WTC11 (cell line): ENCODE data around the gene GUCY2D. TPM values are rescaled to one million over a fixed set of nuclear protein-coding genes. Genes with fewer than 3 reads are reported as not detected.

ENCODE experiments used
- ATAC-seq: fragments of 200-7000 bp; cut with Tn5 transposase; 2 replicates; pipeline ENCODE4 v1.10.0; 2021; ENCODE audit warnings: mild to moderate bottlenecking, moderate library complexity
- CTCF ChIA-PET: fragments of 300-600 bp; sonication (Branson Sonifier 250); formaldehyde crosslinking; loops from one replicate; lab custom pipeline; 2021; ENCODE audit warnings: antibody characterized with exemption; lab: Charles Lee
- POLR2A ChIA-PET: fragments of 350-600 bp; sonication (Branson Sonifier 250); formaldehyde crosslinking; loops from one replicate; lab custom pipeline; 2021; ENCODE audit warnings: antibody characterized with exemption; lab: Charles Lee
- DNase-seq: peaks from one replicate; pipeline ENCODE4 v3.0.0; 2021; ENCODE audit warnings: low spot score
- H3K27ac Mint-ChIP-seq: 2 replicates; pipeline ENCODE4 v1.8.0; 2021; ENCODE audit warnings: mixed read lengths
- H3K27me3 Mint-ChIP-seq: 2 replicates; pipeline ENCODE4 v1.8.0; 2021; ENCODE audit warnings: low read depth, mild to moderate bottlenecking, moderate library complexity, mixed read lengths
- H3K36me3 Mint-ChIP-seq: 2 replicates; pipeline ENCODE4 v1.8.0; 2021; ENCODE audit warnings: mixed read lengths
- H3K4me1 Mint-ChIP-seq: 2 replicates; pipeline ENCODE4 v1.8.0; 2022; ENCODE audit warnings: mixed read lengths
- H3K4me3 Mint-ChIP-seq: 2 replicates; pipeline ENCODE4 v1.8.0; 2021; ENCODE audit warnings: mild to moderate bottlenecking, moderate library complexity, mixed read lengths
- H3K9me3 Mint-ChIP-seq: 2 replicates; pipeline ENCODE4 v1.8.0; 2021; ENCODE audit warnings: mixed read lengths
- CDX4 ChIP-seq: fragments of 250-450 bp; sonication (Bioruptor Pico); IDR thresholded peaks from 2 replicates; pipeline ENCODE4 v1.9.0; 2021; ENCODE audit warnings: moderate library complexity, mild to moderate bottlenecking, inconsistent platforms, borderline replicate concordance
- CREM ChIP-seq: sonication (generic); formaldehyde crosslinking; IDR thresholded peaks from 2 replicates; pipeline ENCODE4 v1.8.1; 2022; ENCODE audit warnings: mild to moderate bottlenecking, missing genetic modification reagents, moderate library complexity
- ETV6 ChIP-seq: sonication (generic); formaldehyde crosslinking; IDR thresholded peaks from 2 replicates; pipeline ENCODE4 v1.8.1; 2022; ENCODE audit warnings: mild to moderate bottlenecking, missing genetic modification reagents
- FOXP1 ChIP-seq: sonication (generic); formaldehyde crosslinking; IDR thresholded peaks from 2 replicates; pipeline ENCODE4 v1.8.0; 2022; ENCODE audit warnings: missing genetic modification reagents, mild to moderate bottlenecking, moderate library complexity, borderline replicate concordance
- GTF2I ChIP-seq: fragments of 250-450 bp; sonication (Bioruptor Pico); conservative IDR thresholded peaks from 2 replicates; pipeline ENCODE4 v1.4.0; 2021; ENCODE audit warnings: mild to moderate bottlenecking
- HMGA2 ChIP-seq: fragments of 250-450 bp; sonication (Bioruptor Pico); IDR thresholded peaks from 2 replicates; pipeline ENCODE4 v1.4.0; 2021; ENCODE audit warnings: mild to moderate bottlenecking, moderate library complexity
- HMGXB4 ChIP-seq: sonication (generic); formaldehyde crosslinking; IDR thresholded peaks from 2 replicates; pipeline ENCODE4 v1.8.1; 2023; ENCODE audit warnings: mild to moderate bottlenecking, moderate library complexity, missing genetic modification reagents
- IRF1 ChIP-seq: sonication (generic); formaldehyde crosslinking; IDR thresholded peaks from 2 replicates; pipeline ENCODE4 v1.8.0; 2023; ENCODE audit warnings: missing genetic modification reagents
- NFYB ChIP-seq: sonication (generic); formaldehyde crosslinking; conservative IDR thresholded peaks from 2 replicates; pipeline ENCODE4 v1.8.0; 2022; ENCODE audit warnings: low read depth, missing genetic modification reagents
- RELA ChIP-seq: sonication (generic); formaldehyde crosslinking; IDR thresholded peaks from 2 replicates; pipeline ENCODE4 v1.8.1; 2022; ENCODE audit warnings: missing genetic modification reagents, mild to moderate bottlenecking, borderline replicate concordance
- STAT6 ChIP-seq: sonication (generic); formaldehyde crosslinking; conservative IDR thresholded peaks from 2 replicates; pipeline ENCODE4 v1.8.1; 2023; ENCODE audit warnings: mild to moderate bottlenecking, low read depth, missing genetic modification reagents, moderate library complexity
- ZBTB21 ChIP-seq: sonication (generic); formaldehyde crosslinking; IDR thresholded peaks from 2 replicates; pipeline ENCODE4 v1.8.1; 2023; ENCODE audit warnings: mild to moderate bottlenecking, missing genetic modification reagents, borderline replicate concordance
- ZBTB43 ChIP-seq: sonication (generic); formaldehyde crosslinking; IDR thresholded peaks from 2 replicates; pipeline ENCODE4 v1.8.1; 2023; ENCODE audit warnings: mild to moderate bottlenecking, missing genetic modification reagents
- ZMAT4 ChIP-seq: fragments of 250-450 bp; sonication (Bioruptor Pico); IDR thresholded peaks from 2 replicates; pipeline ENCODE4 v1.9.0; 2021; ENCODE audit warnings: mild to moderate bottlenecking
- ZNF219 ChIP-seq: sonication (generic); formaldehyde crosslinking; IDR thresholded peaks from 2 replicates; pipeline ENCODE4 v1.8.0; 2023; ENCODE audit warnings: missing genetic modification reagents, mild to moderate bottlenecking, borderline replicate concordance
- ZNF263 ChIP-seq: sonication (generic); formaldehyde crosslinking; IDR thresholded peaks from 2 replicates; pipeline ENCODE4 v1.8.1; 2022; ENCODE audit warnings: low read depth, mild to moderate bottlenecking, moderate library complexity, missing genetic modification reagents
- ZNF281 ChIP-seq: sonication (generic); formaldehyde crosslinking; IDR thresholded peaks from 2 replicates; pipeline ENCODE4 v1.8.0; 2023; ENCODE audit warnings: mild to moderate bottlenecking, missing genetic modification reagents
- ZNF317 ChIP-seq: sonication (generic); formaldehyde crosslinking; IDR thresholded peaks from 2 replicates; pipeline ENCODE4 v1.8.1; 2023; ENCODE audit warnings: low read depth, mild to moderate bottlenecking, moderate library complexity, missing genetic modification reagents, borderline replicate concordance
- ZNF425 ChIP-seq: fragments of 250-450 bp; sonication (Bioruptor Pico); conservative IDR thresholded peaks from 2 replicates; pipeline ENCODE4 v1.9.0; 2021; ENCODE audit warnings: mild to moderate bottlenecking
- total RNA-seq: library from RNA; stranded (reverse); gene quantifications from 3 replicates; pipeline ENCODE4 v1.2.3, GENCODE V29; 2021

The GUCY2D gene
- total RNA-seq, 1 experiment from 2014 or later = 0.87 TPM

- peaks cover 3% of the 10 kb centered on the region; the same call in 1 of the 2 replicates for H3K27me3 Mint-ChIP-seq
Observed at GRCh38 chr17:7967751-7968150, 34.7 kb upstream of the GUCY2D start.

More at GRCh38 chr17:7967751-7968150, 34.7 kb upstream of the GUCY2D start:
- CTCF ChIA-PET = interaction anchor here (1.9 kb wide), 1 partner anchor 22 kb away, joined by 7 read pairs; no protein-coding TSS in a partner anchor
- ATAC-seq (no peak), DNase-seq (no peak)
- Mint-ChIP-seq H3K4me3 (no peak overlapping the region), H3K9me3 (no peaks in the 10 kb centered on the region), H3K27ac (no peak overlapping the region), H3K36me3 (no peaks in the 10 kb centered on the region), H3K4me1 (peaks cover 5% of the 10 kb centered on the region; the same call in 1 of the 2 replicates)
- TF ChIP-seq ZMAT4 (CRISPR knock-in tag) (no peak), ZNF281 (CRISPR knock-in tag) (no peak), ZBTB43 (CRISPR knock-in tag) (no peak), CREM (no peak), ETV6 (no peak), ZNF425 (CRISPR knock-in tag) (no peak), HMGXB4 (CRISPR knock-in tag) (no peak), NFYB (CRISPR knock-in tag) (no peak), ZBTB21 (CRISPR knock-in tag) (no peak), GTF2I (no peak), IRF1 (no peak), ZNF263 (no peak), ZNF317 (CRISPR knock-in tag) (no peak), HMGA2 (no peak), ZNF219 (CRISPR knock-in tag) (no peak), FOXP1 (no peak), RELA (CRISPR knock-in tag) (no peak), CDX4 (CRISPR knock-in tag) (no peak), STAT6 (CRISPR knock-in tag) (no peak)
- POLR2A ChIA-PET = no interaction called here
